Prostate gland (tissue), 2 donors: ENCODE results near the gene SLC9A7.

Experiments used
- POLR2A ChIP-seq: fragments of 450-650 bp; IDR thresholded peaks from one replicate; pipeline ENCODE4 v1.6.1; 2016; ENCODE audit warnings: antibody characterized with exemption, mild to moderate bottlenecking
- POLR2AphosphoS5 ChIP-seq: sonication (generic); formaldehyde crosslinking; IDR thresholded peaks from one replicate; pipeline ENCODE4 v1.6.1; 2017; ENCODE audit warnings: antibody characterized with exemption
- TF ChIP-seq, protein P1 (sequence below), 4 experiments: fragments of 200-600 bp in 2 of 4; fragments of 450-650 bp in 2 of 4; sonication (generic) in 2 of 4; IDR thresholded peaks; 1 replicate in 3 of 4; 2 replicates in 1 of 4; pipeline ENCODE4 v1.5.1; 2016 to 2019; ENCODE audit warnings: antibody characterized with exemption in 4 of 4, mild to moderate bottlenecking in 2 of 4, moderate library complexity in 2 of 4

DNA sequence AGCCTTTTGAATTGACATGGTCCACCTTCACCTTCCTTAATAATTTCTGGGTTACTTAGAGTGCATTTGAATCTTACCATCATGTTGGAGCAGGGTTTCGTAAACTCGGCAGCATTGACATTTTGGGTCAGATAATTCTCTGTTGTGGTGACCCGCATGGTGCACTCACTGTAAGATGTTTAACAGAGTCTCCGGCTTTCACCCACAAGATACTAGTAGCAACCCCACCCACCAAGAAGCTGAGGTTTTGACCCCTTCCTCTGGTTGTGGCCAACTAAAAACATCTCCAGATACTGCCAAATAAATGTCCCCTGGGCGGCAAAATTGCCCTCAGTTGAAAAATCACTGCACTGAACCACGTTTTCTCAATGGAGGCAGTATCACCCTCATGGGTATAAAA lies 122.7 kb downstream of the SLC9A7 start:
- TF ChIP-seq, protein P1, sequence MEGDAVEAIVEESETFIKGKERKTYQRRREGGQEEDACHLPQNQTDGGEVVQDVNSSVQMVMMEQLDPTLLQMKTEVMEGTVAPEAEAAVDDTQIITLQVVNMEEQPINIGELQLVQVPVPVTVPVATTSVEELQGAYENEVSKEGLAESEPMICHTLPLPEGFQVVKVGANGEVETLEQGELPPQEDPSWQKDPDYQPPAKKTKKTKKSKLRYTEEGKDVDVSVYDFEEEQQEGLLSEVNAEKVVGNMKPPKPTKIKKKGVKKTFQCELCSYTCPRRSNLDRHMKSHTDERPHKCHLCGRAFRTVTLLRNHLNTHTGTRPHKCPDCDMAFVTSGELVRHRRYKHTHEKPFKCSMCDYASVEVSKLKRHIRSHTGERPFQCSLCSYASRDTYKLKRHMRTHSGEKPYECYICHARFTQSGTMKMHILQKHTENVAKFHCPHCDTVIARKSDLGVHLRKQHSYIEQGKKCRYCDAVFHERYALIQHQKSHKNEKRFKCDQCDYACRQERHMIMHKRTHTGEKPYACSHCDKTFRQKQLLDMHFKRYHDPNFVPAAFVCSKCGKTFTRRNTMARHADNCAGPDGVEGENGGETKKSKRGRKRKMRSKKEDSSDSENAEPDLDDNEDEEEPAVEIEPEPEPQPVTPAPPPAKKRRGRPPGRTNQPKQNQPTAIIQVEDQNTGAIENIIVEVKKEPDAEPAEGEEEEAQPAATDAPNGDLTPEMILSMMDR (IDR thresholded peaks at IDR 0.05) = no peak
- TF ChIP-seq POLR2A (no peak), POLR2AphosphoS5 (no peak)
